Large intestine (tissue), 3 donors: ENCODE results near the gene PRUNE1. TPM values are rescaled to one million over a fixed set of nuclear protein-coding genes. Genes with fewer than 3 reads are reported as not detected.

ENCODE experiments used
- DNase-seq, 2 donors: peaks; one replicate each; pipeline versions ENCODE4 v3.0.0 to v3.0.0-alpha.2; 2013
- H3K27ac ChIP-seq: one replicate; pipeline ENCODE4 v1.5.1; 2013; ENCODE audit warnings: low read length
- H3K27me3 ChIP-seq: 2 replicates; pipeline ENCODE4 v1.6.1; 2013; ENCODE audit warnings: low read length; ENCODE audit not compliant: control insufficient read depth, insufficient read depth
- H3K36me3 ChIP-seq: 2 replicates; pipeline ENCODE4 v1.6.1; 2013; ENCODE audit warnings: low read length; ENCODE audit not compliant: control insufficient read depth, insufficient read depth
- H3K4me1 ChIP-seq: one replicate; pipeline ENCODE4 v1.6.1; 2013; ENCODE audit warnings: low read length; ENCODE audit not compliant: control insufficient read depth, insufficient read depth
- H3K4me3 ChIP-seq: one replicate; pipeline ENCODE4 v1.5.1; 2013; ENCODE audit warnings: low read length
- H3K9me3 ChIP-seq: one replicate; pipeline ENCODE4 v1.6.1; 2013; ENCODE audit warnings: mild to moderate bottlenecking, low read depth, low read length, moderate library complexity; ENCODE audit not compliant: control insufficient read depth
- WGBS: methylation state at CpG from one replicate; pipeline ENCODE4 v1.1.5; 2013; ENCODE audit warnings: low lambda C conversion rate; ENCODE audit not compliant: insufficient coverage; 5-methylcytosine and 5-hydroxymethylcytosine counted together
- polyA plus RNA-seq: library from polyadenylated mRNA; unstranded; fragments of 120-200 nt; gene quantifications from one replicate; pipeline ENCODE4 v1.2.1, GENCODE V29; 2013

Gene PRUNE1
- polyA plus RNA-seq, 1 donor: 25.8 TPM

DNA sequence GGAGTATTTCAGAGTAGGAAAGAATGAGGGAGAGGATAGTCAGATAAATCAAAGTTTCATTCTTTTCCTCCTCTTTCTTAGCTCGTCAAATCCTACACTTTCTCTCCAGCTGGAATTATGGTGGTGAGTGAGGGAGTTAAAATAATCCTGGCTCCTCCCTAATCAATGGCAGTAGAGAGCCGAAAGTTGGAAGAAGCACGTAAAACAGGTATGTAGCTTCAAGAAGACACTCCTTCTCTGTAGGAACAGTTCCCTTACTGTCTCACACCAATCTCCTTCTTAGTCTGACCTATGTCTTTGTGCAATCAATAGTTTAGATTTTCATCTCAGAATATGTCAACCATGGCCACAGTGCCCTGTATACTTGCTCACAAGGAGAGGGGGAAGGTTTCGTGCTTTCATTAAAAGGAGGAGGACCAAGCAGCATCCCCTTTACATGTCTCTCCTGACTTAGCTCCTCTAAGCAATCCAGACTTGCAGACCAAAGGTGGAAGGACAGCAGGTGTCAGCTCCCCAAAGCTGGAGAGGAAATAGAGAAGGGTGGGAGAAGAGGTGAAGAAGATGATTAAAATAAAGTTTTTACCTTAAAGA lies 2.4 kb upstream of the PRUNE1 start:
- no peaks in the 10 kb centered on the region for H3K9me3 ChIP-seq
- H3K4me3 ChIP-seq: peak overlapping the region; percentile 61
- H3K4me1 ChIP-seq: peaks cover 32% of the 10 kb centered on the region
- peak in 1 of 2 donors; percentile 52 for DNase-seq
- peak overlapping the region; percentile 90 for H3K27ac ChIP-seq
- WGBS: no CpG with 5 or more reads among the region's 4 CpGs
- peaks cover 16% of the 10 kb centered on the region for H3K36me3 ChIP-seq
- no peaks in the 10 kb centered on the region for H3K27me3 ChIP-seq

DNA sequence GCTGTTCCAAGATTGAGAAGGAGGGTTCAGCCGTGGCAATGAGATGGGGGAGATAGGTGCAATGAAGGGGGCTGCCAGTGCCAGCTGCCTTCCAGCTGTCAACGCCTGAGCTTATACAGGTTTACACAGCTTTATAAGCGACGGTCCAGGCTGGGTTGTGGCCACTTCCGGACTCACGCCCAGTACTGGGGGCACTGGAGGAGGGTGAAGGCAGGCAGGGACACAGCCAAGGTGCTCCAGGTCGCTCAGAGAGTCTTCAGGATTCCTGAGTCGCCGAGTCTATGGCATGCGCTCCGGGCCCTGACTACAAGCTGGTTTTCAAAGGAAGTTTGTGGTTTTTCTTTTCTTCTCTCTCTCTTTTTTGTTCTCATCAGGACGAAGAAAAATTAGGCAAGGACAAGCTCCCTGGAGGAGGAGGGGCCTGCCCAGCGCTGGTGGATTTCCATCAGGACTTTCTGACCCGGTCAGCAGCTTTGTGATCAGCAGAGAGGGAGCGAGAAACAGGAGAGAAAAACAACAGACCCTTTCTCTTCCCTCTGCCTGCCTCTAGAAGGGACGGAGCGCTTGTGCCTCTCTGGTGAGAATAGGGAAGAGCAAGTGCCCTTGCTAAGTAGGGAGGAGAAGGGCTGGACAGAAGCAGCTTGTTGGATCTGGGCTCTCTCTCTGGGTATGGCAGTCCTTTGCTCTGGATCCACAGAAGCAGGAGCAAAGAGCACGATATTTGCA lies 1.8 kb upstream of the PRUNE1 start, which contains the start of gene MINDY1:
MINDY1 (minus strand) TSS at position 576 of the 726 bp plus-strand sequence. CDS start 4,285 bp downstream, outside the sequence.
- peaks cover 32% of the 10 kb centered on the region for H3K4me1 ChIP-seq

DNA sequence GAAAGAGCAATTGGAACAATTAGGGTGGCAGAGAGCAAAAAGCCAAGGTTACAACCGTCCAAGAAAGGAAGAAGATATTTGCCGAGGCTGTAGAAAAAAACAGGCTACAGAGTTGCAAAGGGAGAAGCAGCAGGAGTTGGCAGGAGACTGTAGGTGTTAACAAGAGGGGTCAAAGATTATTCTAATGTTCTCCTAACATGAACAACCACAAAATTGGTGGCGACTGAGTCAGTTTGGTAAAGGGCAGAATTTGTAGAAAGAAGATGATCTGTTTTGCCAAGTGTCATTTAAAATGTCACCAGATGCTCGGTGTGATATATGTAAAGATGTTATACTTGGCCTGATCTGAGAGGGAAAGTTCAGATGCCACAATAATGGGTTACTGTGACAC lies 401 bp upstream of the PRUNE1 start:
- Histone ChIP-seq H3K4me1 (peaks cover 41% of the 10 kb centered on the region), H3K27me3 (no peaks in the 10 kb centered on the region), H3K27ac (peak overlapping the region; percentile 90), H3K4me3 (peak overlapping the region; percentile 89), H3K36me3 (no peaks in the 10 kb centered on the region), H3K9me3 (no peaks in the 10 kb centered on the region)
- no peak for DNase-seq
- no CpG with 5 or more reads among the region's 4 CpGs for WGBS

More for the DNA sequence above, 1.8 kb upstream of the PRUNE1 start, which contains the start of gene MINDY1:
- H3K36me3 ChIP-seq: peaks cover 11% of the 10 kb centered on the region
- peak within 1 kb of the TSS; percentile 90 for H3K27ac ChIP-seq
- no peaks in the 10 kb centered on the region for H3K27me3 ChIP-seq
- DNase-seq: peak; percentile 72 to 84
- H3K9me3 ChIP-seq: no peaks in the 10 kb centered on the region
- WGBS: 0% methylated on average over 2 of the region's 18 CpGs
- peak within 1 kb of the TSS; percentile 61 for H3K4me3 ChIP-seq

GRCh38 chr1:151009206-151009587 lies 948 bp downstream of the PRUNE1 start:
- Histone ChIP-seq H3K27me3 (no peaks in the 10 kb centered on the region), H3K27ac (peak overlapping the region; percentile 90), H3K36me3 (no peaks in the 10 kb centered on the region), H3K4me1 (peaks cover 53% of the 10 kb centered on the region), H3K9me3 (no peaks in the 10 kb centered on the region), H3K4me3 (peak overlapping the region; percentile 89)
- no CpG with 5 or more reads among the region's 3 CpGs for WGBS
- DNase-seq: no peak

DNA sequence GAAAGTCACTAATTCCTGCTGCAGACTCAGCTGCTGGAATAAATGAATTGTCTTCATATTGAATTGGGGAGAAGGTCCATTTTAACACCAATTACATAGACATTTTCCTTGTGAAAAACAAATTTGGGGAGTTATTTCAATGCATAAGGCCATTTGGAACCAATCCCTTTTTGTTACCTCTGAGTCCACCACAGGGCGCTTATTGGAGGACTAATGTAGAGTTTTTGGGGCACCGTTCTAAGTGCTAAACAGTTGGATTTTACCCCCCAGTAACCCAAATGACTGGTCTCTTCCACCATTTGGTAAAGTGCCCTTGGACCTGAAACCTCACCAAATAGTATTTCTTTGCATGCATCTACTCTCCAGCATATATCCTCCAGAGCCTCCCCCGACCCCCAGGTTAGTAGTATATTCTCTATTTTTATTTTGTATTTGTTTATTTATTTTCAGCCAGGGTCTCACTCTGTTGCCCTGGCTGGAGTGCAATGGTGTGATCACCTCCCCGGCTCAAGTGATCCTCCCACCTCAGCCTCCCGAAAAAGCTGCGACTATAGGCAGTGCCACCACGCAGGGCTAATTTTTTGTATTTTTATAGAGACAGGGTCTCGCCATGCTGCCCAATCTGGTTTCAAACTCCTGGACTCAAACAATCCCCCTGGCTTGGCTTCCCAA lies 1.6 kb downstream of the PRUNE1 start:
- H3K4me3 ChIP-seq: peak overlapping the region; percentile 89
- no peaks in the 10 kb centered on the region for H3K9me3 ChIP-seq
- H3K4me1 ChIP-seq: peaks cover 57% of the 10 kb centered on the region
- no peaks in the 10 kb centered on the region for H3K27me3 ChIP-seq
- no peak for DNase-seq
- H3K27ac ChIP-seq: peak overlapping the region; percentile 90
- H3K36me3 ChIP-seq: no peaks in the 10 kb centered on the region
- WGBS: no CpG with 5 or more reads among the region's 8 CpGs

GRCh38 chr1:151010346-151010726 lies 2.1 kb downstream of the PRUNE1 start:
- H3K36me3 ChIP-seq: no peaks in the 10 kb centered on the region
- DNase-seq: no peak
- WGBS: no CpG with 5 or more reads among the region's 3 CpGs
- H3K4me1 ChIP-seq: peaks cover 55% of the 10 kb centered on the region
- no peak overlapping the region for H3K4me3 ChIP-seq
- H3K9me3 ChIP-seq: no peaks in the 10 kb centered on the region
- H3K27ac ChIP-seq: no peak overlapping the region
- H3K27me3 ChIP-seq: no peaks in the 10 kb centered on the region

GRCh38 chr1:151011154-151011850 lies 3.1 kb downstream of the PRUNE1 start:
- no peak overlapping the region for H3K4me3 ChIP-seq
- DNase-seq: no peak
- H3K36me3 ChIP-seq: no peaks in the 10 kb centered on the region
- no peak overlapping the region for H3K27ac ChIP-seq
- 50% methylated on average over 2 of the region's 4 CpGs for WGBS
- H3K9me3 ChIP-seq: no peaks in the 10 kb centered on the region
- H3K4me1 ChIP-seq: peaks cover 55% of the 10 kb centered on the region
- H3K27me3 ChIP-seq: no peaks in the 10 kb centered on the region

DNA sequence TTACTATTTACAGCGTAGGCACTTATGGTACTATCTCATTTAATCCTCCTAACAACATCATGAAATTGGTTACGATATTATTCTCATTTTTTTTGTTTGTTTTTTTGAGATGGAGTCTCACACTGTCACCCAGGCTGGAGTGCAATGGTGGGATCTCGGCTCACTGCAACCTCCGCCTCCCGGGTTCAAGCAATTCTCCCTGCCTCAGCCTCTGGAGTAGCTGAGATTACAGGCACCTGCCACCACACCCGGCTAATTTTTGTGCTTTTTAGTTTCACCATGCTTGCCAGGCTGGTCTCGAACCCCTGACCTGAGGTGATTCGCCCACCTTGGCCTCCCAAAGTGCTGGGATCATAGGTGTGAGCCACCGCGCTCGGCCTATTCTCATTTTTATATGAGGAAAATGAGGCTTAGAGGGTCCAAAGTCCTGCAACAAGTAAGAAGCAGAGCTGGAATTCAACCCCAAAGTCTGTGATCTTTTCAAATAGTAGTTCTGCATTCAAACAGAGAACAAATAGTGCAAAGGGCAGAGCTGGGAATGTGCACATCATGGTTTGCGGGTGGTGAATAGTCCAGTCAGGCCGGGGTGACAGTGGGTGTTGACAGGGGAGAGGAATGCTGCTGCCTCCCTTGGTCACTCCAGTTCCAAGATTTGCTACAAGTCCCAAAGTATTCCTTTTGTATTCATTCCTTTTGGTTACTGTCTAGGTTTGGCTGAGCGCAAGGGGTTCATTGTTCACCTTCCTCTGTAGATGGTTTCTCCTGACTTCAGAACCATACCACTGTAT lies 4.6 kb downstream of the PRUNE1 start:
- DNase-seq: peak; percentile 90 to 94
- no peaks in the 10 kb centered on the region for H3K9me3 ChIP-seq
- 87% methylated on average over 3 of the region's 14 CpGs for WGBS
- no peaks in the 10 kb centered on the region for H3K27me3 ChIP-seq
- H3K4me3 ChIP-seq: no peak overlapping the region
- peak overlapping the region; percentile 80 for H3K27ac ChIP-seq
- peaks cover 45% of the 10 kb centered on the region for H3K4me1 ChIP-seq
- peaks cover 2% of the 10 kb centered on the region for H3K36me3 ChIP-seq

DNA sequence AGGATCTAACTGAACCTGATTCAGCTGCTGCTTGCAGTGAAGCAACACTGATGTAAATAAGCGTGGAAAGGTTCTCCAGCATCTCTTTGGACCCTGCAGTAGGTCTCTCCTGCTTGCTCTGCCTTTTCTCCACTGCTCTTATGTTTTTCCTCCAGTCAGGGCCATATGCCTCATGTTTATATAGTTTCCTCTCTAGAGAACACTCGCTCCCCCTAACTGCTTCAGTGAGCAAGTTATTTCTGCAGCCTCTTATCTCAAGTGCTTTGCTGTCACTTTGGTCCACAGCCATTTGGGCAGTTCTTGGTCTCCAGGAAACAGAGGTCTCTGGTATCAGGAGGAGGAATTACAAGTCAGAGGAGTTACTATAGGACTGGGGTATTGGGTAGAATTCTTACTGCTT lies 5.3 kb downstream of the PRUNE1 start:
- Histone ChIP-seq H3K4me1 (peaks cover 44% of the 10 kb centered on the region), H3K27ac (peak overlapping the region; percentile 80), H3K36me3 (peaks cover 4% of the 10 kb centered on the region), H3K4me3 (no peak overlapping the region), H3K27me3 (no peaks in the 10 kb centered on the region), H3K9me3 (no peaks in the 10 kb centered on the region)
- WGBS: no CpG with 5 or more reads among the region's 2 CpGs
- peak; percentile 60 to 80 for DNase-seq
